ENCODE data around the gene WNT11. TPM values are rescaled to one million over a fixed set of nuclear protein-coding genes. Genes with fewer than 3 reads are reported as not detected.

Gene WNT11
- total RNA-seq, 1 donor from 2014 or later: 4.1 TPM

DNA sequence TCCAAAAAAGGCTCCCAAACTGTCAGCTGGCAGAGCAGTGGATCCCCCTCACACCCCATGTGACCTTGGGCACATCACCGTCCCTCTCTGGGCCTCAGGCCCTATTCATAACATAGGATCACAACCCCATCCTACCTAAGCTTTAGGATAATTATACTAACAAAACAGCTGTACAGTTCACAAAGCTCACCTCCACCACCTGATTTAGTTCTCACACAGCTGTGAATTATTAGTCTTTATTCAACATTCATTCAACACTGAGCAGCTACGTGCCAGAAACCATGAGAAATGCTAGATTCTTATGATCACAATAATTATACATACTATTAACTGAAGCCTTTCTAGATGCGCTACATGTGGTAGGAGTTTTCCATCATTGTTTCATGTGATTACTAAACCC is 9.5 kb downstream of the WNT11 start:
- DNase-seq (ENCODE audit: extremely low spot score, unreplicated experiment): no peak
- TF ChIP-seq, protein P1, sequence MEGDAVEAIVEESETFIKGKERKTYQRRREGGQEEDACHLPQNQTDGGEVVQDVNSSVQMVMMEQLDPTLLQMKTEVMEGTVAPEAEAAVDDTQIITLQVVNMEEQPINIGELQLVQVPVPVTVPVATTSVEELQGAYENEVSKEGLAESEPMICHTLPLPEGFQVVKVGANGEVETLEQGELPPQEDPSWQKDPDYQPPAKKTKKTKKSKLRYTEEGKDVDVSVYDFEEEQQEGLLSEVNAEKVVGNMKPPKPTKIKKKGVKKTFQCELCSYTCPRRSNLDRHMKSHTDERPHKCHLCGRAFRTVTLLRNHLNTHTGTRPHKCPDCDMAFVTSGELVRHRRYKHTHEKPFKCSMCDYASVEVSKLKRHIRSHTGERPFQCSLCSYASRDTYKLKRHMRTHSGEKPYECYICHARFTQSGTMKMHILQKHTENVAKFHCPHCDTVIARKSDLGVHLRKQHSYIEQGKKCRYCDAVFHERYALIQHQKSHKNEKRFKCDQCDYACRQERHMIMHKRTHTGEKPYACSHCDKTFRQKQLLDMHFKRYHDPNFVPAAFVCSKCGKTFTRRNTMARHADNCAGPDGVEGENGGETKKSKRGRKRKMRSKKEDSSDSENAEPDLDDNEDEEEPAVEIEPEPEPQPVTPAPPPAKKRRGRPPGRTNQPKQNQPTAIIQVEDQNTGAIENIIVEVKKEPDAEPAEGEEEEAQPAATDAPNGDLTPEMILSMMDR (IDR thresholded peaks at IDR 0.05): no peak
- H3K9me3 Mint-ChIP-seq (ENCODE audit: unreplicated experiment): no peaks in the 10 kb centered on the region
- H3K27me3 Mint-ChIP-seq (ENCODE audit: unreplicated experiment): no peaks in the 10 kb centered on the region
- no peak overlapping the region for H3K27ac Mint-ChIP-seq (ENCODE audit: unreplicated experiment)
- no peaks in the 10 kb centered on the region for H3K36me3 Mint-ChIP-seq (ENCODE audit: unreplicated experiment)
- no peak overlapping the region for H3K4me3 Mint-ChIP-seq (ENCODE audit: unreplicated experiment)
- H3K4me1 Mint-ChIP-seq (ENCODE audit: unreplicated experiment): no peaks in the 10 kb centered on the region

DNA sequence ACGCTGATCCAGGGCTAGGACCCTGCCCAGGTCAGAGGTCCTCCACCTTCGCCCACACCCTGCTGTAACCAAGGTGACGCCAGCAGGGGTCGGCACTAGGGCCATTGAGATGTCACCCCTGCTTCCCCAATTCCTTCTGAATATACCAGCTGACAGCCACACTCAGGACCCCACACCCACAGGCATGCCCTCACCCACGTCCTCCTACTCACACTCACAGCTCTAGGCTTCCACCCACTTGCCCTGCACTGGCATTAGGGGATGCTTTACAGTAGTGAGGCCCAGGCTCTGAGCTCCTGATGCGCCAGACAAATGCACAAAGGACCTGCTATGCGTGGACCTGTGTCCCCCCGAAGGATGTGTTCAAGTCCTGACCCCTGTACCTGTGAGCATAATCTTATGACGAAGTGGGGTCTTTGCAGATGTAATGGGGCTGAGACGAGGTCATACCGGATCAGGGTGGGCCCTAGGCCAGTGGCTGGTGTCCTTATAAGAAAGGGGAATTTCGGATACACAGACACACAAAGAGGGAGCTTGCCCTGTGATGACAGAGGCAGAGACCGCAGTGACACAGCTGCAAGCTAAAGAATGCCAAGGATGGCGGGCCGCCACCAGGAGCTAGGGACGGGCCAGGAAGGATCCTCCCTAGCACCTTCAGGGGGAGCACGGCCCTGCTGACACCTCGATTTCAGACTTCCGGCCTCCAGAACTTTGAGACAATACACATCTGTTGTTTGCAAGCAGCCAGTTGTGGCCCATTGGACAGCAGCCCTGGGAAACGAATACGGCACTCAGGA is 11.2 kb downstream of the WNT11 start:
- no peak for DNase-seq (ENCODE audit: extremely low spot score, unreplicated experiment)
- Mint-ChIP-seq H3K27me3 (ENCODE audit: unreplicated experiment) (no peaks in the 10 kb centered on the region), H3K36me3 (ENCODE audit: unreplicated experiment) (no peaks in the 10 kb centered on the region), H3K9me3 (ENCODE audit: unreplicated experiment) (no peaks in the 10 kb centered on the region), H3K4me3 (ENCODE audit: unreplicated experiment) (no peak overlapping the region), H3K27ac (ENCODE audit: unreplicated experiment) (no peak overlapping the region), H3K4me1 (ENCODE audit: unreplicated experiment) (no peaks in the 10 kb centered on the region)
- TF ChIP-seq, protein P1 (IDR thresholded peaks at IDR 0.05): no peak

DNA sequence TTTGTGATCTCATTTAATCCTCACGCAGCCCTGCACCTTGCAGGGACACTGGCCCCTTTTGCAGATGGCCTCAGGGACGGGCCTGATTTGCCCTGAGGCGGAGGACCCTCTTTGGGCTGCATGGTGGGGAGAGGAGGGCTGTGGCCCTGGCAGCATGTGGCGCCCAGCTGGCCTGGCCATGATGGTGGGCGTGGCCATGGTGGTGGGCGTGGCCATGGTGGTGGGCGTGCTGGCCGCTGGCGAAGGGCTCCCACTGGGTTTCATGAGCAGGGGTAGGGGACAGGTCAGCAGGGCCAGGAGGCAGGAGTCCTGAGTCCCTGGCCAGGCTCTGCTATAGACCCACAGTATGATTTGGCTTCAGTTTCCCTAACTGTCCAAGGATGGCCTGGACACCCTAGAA is 13.1 kb downstream of the WNT11 start:
- TF ChIP-seq, protein P1 (IDR thresholded peaks at IDR 0.05): no peak
- Mint-ChIP-seq H3K27me3 (ENCODE audit: unreplicated experiment) (no peaks in the 10 kb centered on the region), H3K27ac (ENCODE audit: unreplicated experiment) (no peak overlapping the region), H3K36me3 (ENCODE audit: unreplicated experiment) (no peaks in the 10 kb centered on the region), H3K9me3 (ENCODE audit: unreplicated experiment) (no peaks in the 10 kb centered on the region), H3K4me1 (ENCODE audit: unreplicated experiment) (no peaks in the 10 kb centered on the region), H3K4me3 (ENCODE audit: unreplicated experiment) (no peak overlapping the region)
- no peak for DNase-seq (ENCODE audit: extremely low spot score, unreplicated experiment)

DNA sequence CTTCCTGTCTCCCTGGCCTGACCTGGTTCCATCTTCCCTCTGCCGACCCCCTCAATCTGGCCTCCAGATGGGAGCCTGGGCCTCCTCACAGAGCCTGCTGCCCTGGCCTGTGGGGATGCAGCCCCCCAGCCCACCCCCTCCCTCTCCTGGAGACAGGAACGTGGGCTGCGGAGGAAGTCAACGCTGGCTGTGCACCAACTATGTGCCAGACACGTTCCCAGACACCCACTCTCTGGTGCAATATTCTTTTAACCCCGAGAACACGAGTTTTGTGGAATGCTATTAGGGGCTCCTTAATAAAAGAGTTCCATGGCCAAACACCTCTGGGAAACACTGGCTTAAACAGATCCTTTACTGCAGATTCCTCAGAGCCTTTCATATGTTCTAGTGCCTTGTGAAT is 15.9 kb downstream of the WNT11 start:
- Mint-ChIP-seq H3K36me3 (ENCODE audit: unreplicated experiment) (no peaks in the 10 kb centered on the region), H3K9me3 (ENCODE audit: unreplicated experiment) (no peaks in the 10 kb centered on the region), H3K4me1 (ENCODE audit: unreplicated experiment) (peaks cover 17% of the 10 kb centered on the region), H3K27ac (ENCODE audit: unreplicated experiment) (no peak overlapping the region), H3K4me3 (ENCODE audit: unreplicated experiment) (no peak overlapping the region), H3K27me3 (ENCODE audit: unreplicated experiment) (no peaks in the 10 kb centered on the region)
- TF ChIP-seq, protein P1 (IDR thresholded peaks at IDR 0.05): no peak
- DNase-seq (ENCODE audit: extremely low spot score, unreplicated experiment): no peak

DNA sequence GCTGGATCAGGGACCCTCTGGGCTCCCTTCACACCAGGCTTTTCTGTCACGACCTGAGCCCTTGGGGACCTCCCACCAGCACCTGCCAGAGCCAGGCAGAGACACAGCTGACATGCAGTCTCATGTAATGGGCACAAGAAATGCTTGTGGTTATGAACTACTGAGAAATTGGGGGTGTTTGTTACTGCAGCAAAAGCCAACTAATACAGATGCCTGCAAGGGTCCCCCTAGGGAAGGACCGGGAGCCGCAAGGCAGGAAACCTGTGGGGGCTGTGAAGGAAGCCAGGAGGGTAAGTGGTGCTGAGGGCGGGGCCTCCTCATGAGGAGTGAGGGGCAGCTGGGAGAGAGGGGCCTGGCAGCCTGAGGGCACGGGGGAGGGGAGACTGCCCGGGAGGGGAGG is 16.6 kb downstream of the WNT11 start:
- TF ChIP-seq, protein P1 (IDR thresholded peaks at IDR 0.05): no peak
- H3K4me1 Mint-ChIP-seq (ENCODE audit: unreplicated experiment): peaks cover 23% of the 10 kb centered on the region
- H3K27ac Mint-ChIP-seq (ENCODE audit: unreplicated experiment): no peak overlapping the region
- DNase-seq (ENCODE audit: extremely low spot score, unreplicated experiment): no peak
- H3K27me3 Mint-ChIP-seq (ENCODE audit: unreplicated experiment): no peaks in the 10 kb centered on the region
- H3K36me3 Mint-ChIP-seq (ENCODE audit: unreplicated experiment): no peaks in the 10 kb centered on the region
- no peak overlapping the region for H3K4me3 Mint-ChIP-seq (ENCODE audit: unreplicated experiment)
- no peaks in the 10 kb centered on the region for H3K9me3 Mint-ChIP-seq (ENCODE audit: unreplicated experiment)
